Activated naive CD4-positive, alpha-beta T cell treated with anti-CD3 and anti-CD28 coated beads, Interleukin-2, amount 50 U/mL, for 72 hours (primary cell): ENCODE data around the gene CGNL1. TPM values are rescaled to one million over a fixed set of nuclear protein-coding genes. Genes with fewer than 3 reads are reported as not detected.

Experiments
- ATAC-seq, 2 donors: fragments of 150-1000 bp; cut with Tn5 transposase; 2 replicates each; pipeline ENCODE4 v1.10.0; 2021; ENCODE audit warnings: mild to moderate bottlenecking in 2 of 2, moderate library complexity in 2 of 2
- DNase-seq, 2 donors: peaks; one replicate each; pipeline ENCODE4 v3.0.0; 2021 to 2022; ENCODE audit warnings: low spot score in 2 of 2
- H3K27ac Mint-ChIP-seq, 2 donors: one replicate each; pipeline ENCODE4 v1.8.0; 2022; ENCODE audit warnings: mild to moderate bottlenecking in 2 of 2, mixed read lengths in 2 of 2
- H3K36me3 Mint-ChIP-seq, 2 donors: one replicate each; pipeline ENCODE4 v1.8.0; 2022; ENCODE audit warnings: mixed read lengths in 2 of 2
- H3K9me3 Mint-ChIP-seq, 2 donors: one replicate each; pipeline ENCODE4 v1.8.0; 2022; ENCODE audit warnings: mixed read lengths in 2 of 2
- total RNA-seq, 2 donors: library from RNA; stranded (reverse); gene quantifications; one replicate each; pipeline ENCODE4 v1.2.3, GENCODE V29; 2022

Gene CGNL1
- total RNA-seq, 2 donors from 2014 or later: not detected

- peaks cover 0 to 4% of the 10 kb centered on the region in 2 donors for H3K36me3 Mint-ChIP-seq
- H3K9me3 Mint-ChIP-seq: no peaks in the 10 kb centered on the region
- DNase-seq (no peak), ATAC-seq (no peak)
- H3K27ac Mint-ChIP-seq: no peak overlapping the region
Observed at GRCh38 chr15:57393061-57393460, 16.8 kb downstream of the CGNL1 start.

GRCh38 chr15:57395292-57395691 lies 19.0 kb downstream of the CGNL1 start:
- ATAC-seq: no peak
- Mint-ChIP-seq H3K36me3 (peaks cover 0 to under 1% of the 10 kb centered on the region in 2 donors), H3K9me3 (no peaks in the 10 kb centered on the region), H3K27ac (no peak overlapping the region)
- no peak for DNase-seq

- ATAC-seq: no peak
- Mint-ChIP-seq H3K27ac (no peak overlapping the region), H3K9me3 (no peaks in the 10 kb centered on the region), H3K36me3 (no peaks in the 10 kb centered on the region)
- DNase-seq: no peak
Observed at GRCh38 chr15:57398336-57398735, 22.0 kb downstream of the CGNL1 start.

- Mint-ChIP-seq H3K9me3 (no peaks in the 10 kb centered on the region), H3K27ac (no peak overlapping the region), H3K36me3 (no peaks in the 10 kb centered on the region)
- ATAC-seq (no peak), DNase-seq (no peak)
Observed at GRCh38 chr15:57401546-57401945, 25.2 kb downstream of the CGNL1 start.

GRCh38 chr15:57403017-57403416 lies 26.7 kb downstream of the CGNL1 start:
- H3K27ac Mint-ChIP-seq: no peak overlapping the region
- ATAC-seq (no peak), DNase-seq (no peak)
- H3K36me3 Mint-ChIP-seq: no peaks in the 10 kb centered on the region
- no peaks in the 10 kb centered on the region for H3K9me3 Mint-ChIP-seq

- Mint-ChIP-seq H3K36me3 (no peaks in the 10 kb centered on the region), H3K9me3 (no peaks in the 10 kb centered on the region), H3K27ac (no peak overlapping the region)
- DNase-seq (no peak), ATAC-seq (no peak)
Observed at GRCh38 chr15:57403566-57404325, 27.4 kb downstream of the CGNL1 start.

GRCh38 chr15:57405133-57405532 lies 28.8 kb downstream of the CGNL1 start:
- no peaks in the 10 kb centered on the region for H3K9me3 Mint-ChIP-seq
- no peak for ATAC-seq
- DNase-seq: no peak
- H3K36me3 Mint-ChIP-seq: no peaks in the 10 kb centered on the region
- no peak overlapping the region for H3K27ac Mint-ChIP-seq

GRCh38 chr15:57406062-57406772 lies 29.9 kb downstream of the CGNL1 start:
- no peaks in the 10 kb centered on the region for H3K9me3 Mint-ChIP-seq
- no peaks in the 10 kb centered on the region for H3K36me3 Mint-ChIP-seq
- ATAC-seq (no peak), DNase-seq (no peak)
- H3K27ac Mint-ChIP-seq: peak overlapping the region in 1 of 2 donors; percentile 26

GRCh38 chr15:57410373-57410772 lies 34.1 kb downstream of the CGNL1 start:
- H3K9me3 Mint-ChIP-seq: no peaks in the 10 kb centered on the region
- H3K27ac Mint-ChIP-seq: no peak overlapping the region
- no peaks in the 10 kb centered on the region for H3K36me3 Mint-ChIP-seq
- DNase-seq (no peak), ATAC-seq (no peak)

- Mint-ChIP-seq H3K27ac (no peak overlapping the region), H3K9me3 (no peaks in the 10 kb centered on the region), H3K36me3 (no peaks in the 10 kb centered on the region)
- ATAC-seq: no peak
- no peak for DNase-seq
Observed at GRCh38 chr15:57411945-57412768, 35.9 kb downstream of the CGNL1 start.

- H3K9me3 Mint-ChIP-seq: no peaks in the 10 kb centered on the region
- no peaks in the 10 kb centered on the region for H3K36me3 Mint-ChIP-seq
- H3K27ac Mint-ChIP-seq: no peak overlapping the region
- DNase-seq (no peak), ATAC-seq (no peak)
Observed at GRCh38 chr15:57415602-57416001, 39.3 kb downstream of the CGNL1 start.

GRCh38 chr15:57418635-57419034 lies 42.3 kb downstream of the CGNL1 start:
- Mint-ChIP-seq H3K36me3 (no peaks in the 10 kb centered on the region), H3K9me3 (no peaks in the 10 kb centered on the region), H3K27ac (no peak overlapping the region)
- DNase-seq (no peak), ATAC-seq (no peak)

GRCh38 chr15:57419335-57419734 lies 43.0 kb downstream of the CGNL1 start:
- DNase-seq (no peak), ATAC-seq (no peak)
- Mint-ChIP-seq H3K36me3 (no peaks in the 10 kb centered on the region), H3K27ac (no peak overlapping the region), H3K9me3 (no peaks in the 10 kb centered on the region)

- H3K9me3 Mint-ChIP-seq: no peaks in the 10 kb centered on the region
- ATAC-seq (no peak), DNase-seq (no peak)
- H3K27ac Mint-ChIP-seq: no peak overlapping the region
- no peaks in the 10 kb centered on the region for H3K36me3 Mint-ChIP-seq
Observed at GRCh38 chr15:57421110-57421509, 44.8 kb downstream of the CGNL1 start.

- no peaks in the 10 kb centered on the region for H3K9me3 Mint-ChIP-seq
- no peaks in the 10 kb centered on the region for H3K36me3 Mint-ChIP-seq
Observed at GRCh38 chr15:57421551-57421950, 45.2 kb downstream of the CGNL1 start.

GRCh38 chr15:57422113-57422754 lies 45.9 kb downstream of the CGNL1 start:
- Mint-ChIP-seq H3K27ac (no peak overlapping the region), H3K36me3 (no peaks in the 10 kb centered on the region), H3K9me3 (no peaks in the 10 kb centered on the region)
- no peak for DNase-seq
- ATAC-seq: no peak

More at GRCh38 chr15:57421551-57421950, 45.2 kb downstream of the CGNL1 start:
- H3K27ac Mint-ChIP-seq: no peak overlapping the region
- DNase-seq (no peak), ATAC-seq (no peak)
